GM21515 (cell line): Measurements from ENCODE around the gene RASGRP2.
A peak's percentile ranks its signal among the peaks of the same experiment; 100 is the strongest.

Source experiments
- ATAC-seq: cut with Tn5 transposase; IDR thresholded peaks from one replicate; pipeline ENCODE4 v1.9.1; 2021; ENCODE audit not compliant: unreplicated experiment

RASGRP2 gene

GRCh38 chr11:64698427-64698826 lies 45.5 kb downstream of the RASGRP2 start:
- no peak for ATAC-seq

DNA sequence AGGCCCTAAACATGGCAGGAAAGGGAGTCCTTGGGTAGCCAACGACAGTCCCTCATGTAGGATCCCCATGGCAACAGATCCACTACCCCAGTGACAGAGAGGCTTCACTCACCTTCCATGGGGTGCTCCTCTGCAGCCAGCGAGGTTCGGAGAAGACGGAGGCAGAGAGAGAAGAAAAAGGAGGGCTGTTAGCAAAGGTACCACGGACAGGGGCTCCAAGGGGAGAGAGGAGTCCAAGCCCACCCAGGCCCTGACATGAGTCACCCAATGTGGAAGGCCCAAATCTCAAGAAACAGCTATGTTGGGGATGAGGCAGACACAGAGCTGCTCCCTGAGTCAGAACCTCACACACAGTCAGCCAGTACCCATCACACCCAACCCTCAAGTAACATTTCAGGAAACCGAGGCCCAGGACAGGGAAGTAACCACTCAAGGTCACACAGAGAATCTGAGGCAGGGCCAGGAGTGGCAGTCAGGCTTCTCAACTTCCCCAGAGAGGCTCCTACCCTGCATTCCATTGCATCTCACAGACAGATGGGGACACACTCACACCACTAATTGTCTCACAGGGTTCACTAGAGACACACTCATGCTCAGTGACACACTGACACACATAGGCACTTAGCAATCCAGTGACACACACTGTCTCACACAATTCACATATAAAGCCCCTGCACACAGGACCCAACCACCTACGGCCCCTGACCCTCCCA lies 46.1 kb downstream of the RASGRP2 start:
- no peak for ATAC-seq

DNA sequence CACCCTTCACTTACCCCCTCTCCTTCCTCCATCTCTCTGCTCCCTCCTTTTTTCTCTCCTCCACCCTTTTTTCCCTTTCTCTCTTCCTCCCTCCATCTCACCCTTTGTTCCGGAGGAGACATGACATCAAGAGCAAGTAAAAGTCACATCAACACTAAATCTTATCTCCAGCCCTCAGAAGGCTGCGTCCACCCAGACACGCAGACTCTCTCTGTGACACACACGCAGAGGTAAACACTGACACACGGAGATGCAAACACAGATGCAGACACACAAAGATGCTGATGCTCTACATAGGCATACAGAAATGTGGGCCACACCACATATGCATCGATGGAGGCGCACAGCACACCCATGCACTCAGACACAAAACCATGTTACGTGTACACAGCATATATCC lies 47.9 kb downstream of the RASGRP2 start:
- ATAC-seq: no peak

GRCh38 chr11:64695548-64695947 lies 48.4 kb downstream of the RASGRP2 start:
- no peak for ATAC-seq

GRCh38 chr11:64694821-64695365 lies 49.0 kb downstream of the RASGRP2 start:
- ATAC-seq: no peak

GRCh38 chr11:64694026-64694755 lies 49.8 kb downstream of the RASGRP2 start:
- ATAC-seq: no peak

- ATAC-seq: no peak
Measured at GRCh38 chr11:64692764-64693331, 51.1 kb downstream of the RASGRP2 start.

GRCh38 chr11:64691543-64691942 lies 52.4 kb downstream of the RASGRP2 start:
- ATAC-seq: no peak

DNA sequence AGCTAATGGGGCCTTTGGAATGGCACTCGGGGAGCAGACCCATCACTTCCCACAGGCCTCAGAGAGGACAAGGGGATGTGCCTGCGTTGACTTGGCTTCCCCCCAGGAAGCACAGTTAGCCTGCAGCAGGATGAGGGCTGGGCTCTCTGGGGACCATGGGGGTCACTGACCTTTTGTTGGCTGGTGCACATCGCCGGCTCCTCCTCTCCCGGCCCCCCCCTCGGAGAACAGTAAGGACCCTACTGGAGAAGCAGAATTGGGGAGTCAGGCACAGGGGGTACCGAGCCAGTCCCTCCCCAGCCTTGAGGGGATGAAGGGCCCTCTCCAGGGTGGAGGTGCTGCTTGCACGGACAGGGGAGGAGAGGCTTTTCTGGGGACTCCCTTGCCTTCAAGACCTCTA lies 53.7 kb downstream of the RASGRP2 start:
- ATAC-seq: no peak

DNA sequence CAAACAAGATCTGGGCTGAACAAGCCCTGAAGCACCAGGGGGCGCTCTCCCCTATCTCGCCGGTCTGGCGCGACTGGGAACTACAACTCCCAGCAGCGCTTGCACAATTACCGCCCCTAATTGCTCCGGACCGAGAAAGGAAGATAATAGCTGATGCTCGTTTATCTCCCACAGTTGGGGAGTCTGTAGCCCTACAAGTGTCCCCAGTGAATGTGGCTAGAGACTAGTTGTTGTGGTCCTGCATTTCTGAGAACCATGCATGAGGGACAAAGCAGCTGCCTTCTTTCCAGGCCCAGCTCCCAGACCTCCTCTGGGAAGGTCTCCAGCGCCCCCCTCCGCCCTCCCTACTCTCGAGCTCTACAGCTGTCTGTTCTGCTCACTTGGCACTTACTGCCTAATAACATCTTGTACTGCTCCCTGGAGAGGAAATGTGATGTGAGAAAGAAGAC lies 55.4 kb downstream of the RASGRP2 start:
- ATAC-seq: peak; percentile 58

DNA sequence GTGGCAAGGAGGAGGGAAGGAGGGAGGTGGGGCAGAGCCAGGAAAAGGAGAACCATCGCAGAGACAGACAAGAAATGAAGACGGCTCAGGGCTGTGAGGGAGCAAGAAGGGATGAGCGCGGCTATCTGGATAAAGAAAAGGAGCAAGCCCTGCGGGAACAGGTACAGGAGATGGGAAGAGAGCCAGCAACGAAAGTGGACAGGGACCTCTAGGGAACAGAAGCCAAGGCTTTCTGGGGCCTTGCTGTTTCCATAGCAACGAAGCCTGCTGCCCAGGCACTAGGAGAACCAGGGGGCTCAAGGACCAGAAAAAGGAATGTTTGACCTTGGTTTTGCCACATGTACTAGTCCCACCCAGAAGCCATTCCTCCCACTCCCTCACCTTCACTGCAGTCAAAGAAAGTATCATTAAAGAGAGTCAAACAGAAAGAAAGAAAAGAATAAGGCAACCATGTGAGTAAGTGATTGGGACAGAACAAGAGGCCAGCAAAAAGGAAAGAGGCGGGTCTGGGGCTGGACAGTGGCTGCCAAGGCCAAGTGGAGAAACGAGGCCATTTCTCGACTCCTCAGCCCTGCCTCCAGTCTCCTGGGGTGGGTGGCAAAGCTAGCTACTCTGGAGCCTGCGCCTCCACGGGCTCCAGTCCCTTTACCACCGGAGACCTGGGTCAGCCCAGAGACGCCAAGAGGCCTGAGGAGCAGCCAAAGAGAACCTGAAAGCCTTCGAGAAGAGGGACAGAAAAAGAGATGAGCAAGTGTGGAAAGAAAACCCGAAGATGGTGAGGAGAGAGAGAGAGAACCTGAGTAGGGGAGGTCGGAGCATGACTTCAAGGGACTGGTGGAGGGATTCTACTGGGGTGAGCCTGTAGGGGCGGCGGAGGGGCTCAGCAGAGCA lies 56.1 kb downstream of the RASGRP2 start:
- ATAC-seq: no peak

DNA sequence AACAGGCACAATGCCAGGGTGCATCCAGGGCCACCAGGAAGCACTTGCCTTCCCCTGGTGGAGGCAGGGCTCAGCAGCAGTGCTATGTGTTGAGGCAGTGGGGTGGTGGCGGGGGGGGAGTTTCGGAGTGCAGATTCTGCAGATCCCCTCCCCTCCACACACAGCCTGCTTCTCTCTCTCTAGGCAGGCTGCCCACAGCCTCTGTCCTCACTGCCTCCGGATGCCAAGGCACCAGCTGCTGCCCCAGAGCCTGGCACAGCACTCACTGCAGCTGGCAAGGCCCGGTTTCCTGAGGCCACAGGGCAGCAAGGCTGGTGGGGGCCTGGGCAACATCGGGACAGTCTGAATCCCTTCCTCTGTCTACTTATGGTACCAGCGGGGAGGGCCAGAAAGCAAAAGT lies 56.7 kb downstream of the RASGRP2 start:
- no peak for ATAC-seq

DNA sequence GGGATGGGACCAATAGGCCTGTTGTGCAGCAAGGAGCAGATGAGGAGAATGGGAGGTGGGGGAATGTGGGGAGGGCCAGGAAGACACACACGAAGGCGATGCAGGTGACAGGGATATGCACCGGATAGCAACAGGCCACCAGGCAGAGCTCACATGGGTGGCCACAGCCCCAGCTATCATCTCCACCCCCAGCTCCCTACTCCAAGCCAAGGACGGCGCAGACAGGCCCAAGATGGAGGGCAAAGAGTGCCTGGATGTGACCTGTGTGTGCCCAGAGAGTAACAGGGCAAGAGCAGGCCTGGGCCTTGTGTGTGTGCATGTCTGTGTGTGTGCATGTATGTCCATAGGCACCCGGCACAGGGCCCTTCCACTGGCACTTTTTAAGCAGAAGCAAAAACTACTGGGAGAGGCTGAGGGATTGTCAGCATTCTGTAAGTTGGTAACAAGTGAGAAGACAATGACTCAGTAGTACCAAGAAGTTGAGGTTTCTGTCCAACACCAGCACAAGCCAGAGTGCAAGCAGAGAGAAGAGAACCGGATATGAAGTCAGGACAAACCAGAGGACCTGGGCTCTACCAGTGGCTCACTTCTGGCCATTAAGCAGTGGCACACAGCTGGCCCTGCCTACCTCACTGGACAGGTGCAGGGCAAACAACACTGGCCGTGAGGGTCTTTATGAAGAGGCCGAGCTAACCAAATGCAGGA lies 57.3 kb downstream of the RASGRP2 start:
- no peak for ATAC-seq

GRCh38 chr11:64685536-64685935 lies 58.4 kb downstream of the RASGRP2 start:
- ATAC-seq: no peak

- ATAC-seq: no peak
Measured at GRCh38 chr11:64684357-64684756, 59.6 kb downstream of the RASGRP2 start.

GRCh38 chr11:64681171-64681570 lies 62.8 kb downstream of the RASGRP2 start:
- no peak for ATAC-seq

DNA sequence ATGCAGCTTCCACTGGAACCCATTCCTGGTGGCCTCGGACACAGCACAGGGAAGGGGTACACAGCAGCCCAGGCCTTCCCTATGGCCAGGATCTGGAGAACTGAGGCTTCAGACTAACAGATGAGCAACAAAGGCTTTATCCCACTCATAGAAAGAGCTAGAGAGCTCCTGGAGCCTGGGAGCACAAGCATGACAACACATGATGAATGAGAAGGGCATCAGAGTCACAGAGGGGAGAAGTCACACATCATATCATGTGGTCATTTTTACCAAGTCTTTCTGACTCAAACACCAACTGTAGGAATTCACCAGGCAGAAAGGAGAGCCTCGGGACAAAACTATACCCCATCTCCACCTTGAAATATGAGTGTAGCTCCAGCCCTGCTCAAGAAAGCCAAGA lies 64.1 kb downstream of the RASGRP2 start:
- no peak for ATAC-seq

DNA sequence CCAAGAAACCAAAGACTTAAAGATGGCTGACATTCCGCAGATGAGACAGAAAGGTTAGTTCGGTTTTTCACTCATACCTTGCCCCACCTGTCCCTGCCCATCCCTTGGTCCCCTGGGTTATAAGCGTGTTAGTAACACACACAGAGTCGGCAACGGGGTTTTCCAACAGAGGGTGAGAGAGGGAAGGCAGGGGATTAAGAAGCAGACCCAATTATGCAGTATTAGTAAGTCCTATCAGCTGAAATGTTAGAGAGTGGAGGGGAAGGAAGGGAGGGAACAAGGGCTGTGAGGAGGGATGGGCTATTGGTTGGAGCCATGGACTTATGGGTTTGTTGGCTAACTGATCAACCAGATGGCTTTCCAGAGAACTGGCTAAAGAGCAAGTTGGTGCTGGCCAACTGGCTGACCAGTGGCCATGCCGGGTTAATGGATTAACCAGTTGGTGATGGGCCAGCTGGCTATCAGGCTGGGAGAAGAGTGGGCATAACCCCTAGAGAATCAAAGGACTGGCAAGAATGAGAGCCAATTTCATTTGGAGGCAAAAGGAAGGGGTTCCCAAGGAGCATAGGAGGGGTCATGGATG lies 66.4 kb downstream of the RASGRP2 start:
- no peak for ATAC-seq
